ENCODE data around the gene DDX25.

DDX25 gene

DNA sequence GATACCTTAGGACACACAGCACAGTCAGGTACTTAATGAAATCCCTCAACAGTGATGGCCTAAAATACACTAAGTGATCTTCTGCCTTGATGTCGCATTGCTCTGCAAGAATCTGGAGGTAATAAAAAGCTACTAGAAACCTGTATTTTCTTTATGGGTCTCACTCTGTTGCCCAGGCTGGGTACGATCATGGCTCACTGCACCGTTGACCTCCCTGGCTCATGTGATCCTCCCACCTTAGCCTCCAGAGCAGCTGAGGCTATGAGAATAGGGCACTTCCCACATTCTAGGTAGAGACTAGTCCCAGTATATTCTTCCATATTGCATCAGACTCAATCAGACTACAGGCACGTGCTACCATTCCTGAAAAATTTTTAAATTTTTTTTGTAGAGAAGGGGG, 63.2 kb downstream of the DDX25 start:
- no peak for TF ChIP-seq CTCF (IDR thresholded peaks at IDR 0.05; ENCODE audit: low read length, missing control alignments)
- no peak overlapping the region for H3K4me3 ChIP-seq (replicated peaks; ENCODE audit: low read depth, low read length)
- no peak for DNase-seq (ENCODE audit: low read depth)

DNA sequence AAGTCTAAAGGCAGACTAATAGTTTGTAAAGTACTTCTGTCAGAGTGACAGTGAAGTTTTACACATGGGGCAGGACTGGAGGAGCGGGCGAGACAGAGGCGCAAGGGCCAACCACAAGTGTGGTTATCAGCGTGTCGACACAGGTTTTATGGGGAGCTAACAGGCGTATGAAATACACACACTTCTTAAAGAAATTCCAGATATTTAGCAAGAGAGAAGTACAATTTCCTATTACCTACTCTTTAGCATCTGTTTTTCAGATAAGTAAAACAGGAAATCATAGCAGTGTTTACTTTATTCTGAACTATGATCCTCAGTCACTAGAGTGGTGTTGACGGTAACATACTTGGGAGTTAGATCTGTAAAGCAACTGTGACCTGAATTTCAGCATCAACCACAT, 64.0 kb downstream of the DDX25 start:
- TF ChIP-seq CTCF (IDR thresholded peaks at IDR 0.05; ENCODE audit: low read length, missing control alignments): no peak
- no peak for DNase-seq (ENCODE audit: low read depth)
- no peak overlapping the region for H3K4me3 ChIP-seq (replicated peaks; ENCODE audit: low read depth, low read length)

DNA sequence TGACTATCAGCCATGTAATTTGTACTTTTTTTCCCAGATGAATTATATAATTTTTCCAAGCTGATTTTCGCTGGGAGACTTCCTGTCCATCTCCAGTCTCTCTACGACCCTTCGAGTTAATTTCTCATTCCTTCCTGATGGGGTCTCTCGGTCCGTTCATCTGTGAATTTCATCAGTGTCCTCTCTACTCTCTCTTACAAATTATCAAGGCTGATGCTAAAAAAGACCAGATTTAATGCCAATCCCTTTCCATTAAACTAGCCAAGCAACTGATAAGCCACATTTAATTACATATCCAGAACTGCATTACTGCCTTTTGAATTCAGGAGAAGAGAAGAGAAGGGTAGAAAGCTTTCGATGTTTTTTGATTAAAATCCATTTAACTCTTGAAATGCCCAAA, 67.3 kb downstream of the DDX25 start:
- no peak for DNase-seq (ENCODE audit: low read depth)
- H3K4me3 ChIP-seq (replicated peaks; ENCODE audit: low read depth, low read length): no peak overlapping the region
- no peak for TF ChIP-seq CTCF (IDR thresholded peaks at IDR 0.05; ENCODE audit: low read length, missing control alignments)

- no peak for TF ChIP-seq CTCF (IDR thresholded peaks at IDR 0.05; ENCODE audit: low read length, missing control alignments)
- no peak overlapping the region for H3K4me3 ChIP-seq (replicated peaks; ENCODE audit: low read depth, low read length)
- no peak for DNase-seq (ENCODE audit: low read depth)
Measured at GRCh38 chr11:125974284-125974683, 70.0 kb downstream of the DDX25 start.

DNA sequence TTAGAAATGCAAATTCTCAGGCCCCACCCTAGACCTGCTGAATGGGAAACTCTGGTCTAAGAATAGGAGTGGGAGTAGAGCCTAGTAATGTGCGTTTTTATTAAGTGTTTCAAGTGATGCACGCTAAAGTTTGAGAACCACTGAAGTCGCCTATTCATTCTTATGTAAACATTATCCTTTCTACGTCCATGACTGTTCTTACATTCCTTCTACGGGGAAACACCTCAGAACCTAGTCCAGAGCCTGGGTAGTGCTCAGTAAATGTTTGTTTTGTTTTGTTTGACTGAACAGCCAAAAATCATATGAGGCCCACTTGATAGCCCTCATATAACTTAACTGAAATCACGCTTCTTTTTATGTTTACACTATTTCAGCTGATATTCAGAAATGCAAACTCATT, 71.3 kb downstream of the DDX25 start:
- DNase-seq (ENCODE audit: low read depth): no peak
- H3K4me3 ChIP-seq (replicated peaks; ENCODE audit: low read depth, low read length): no peak overlapping the region
- no peak for TF ChIP-seq CTCF (IDR thresholded peaks at IDR 0.05; ENCODE audit: low read length, missing control alignments)

GRCh38 chr11:125976156-125976555, 71.8 kb downstream of the DDX25 start:
- H3K4me3 ChIP-seq (replicated peaks; ENCODE audit: low read depth, low read length): no peak overlapping the region
- TF ChIP-seq CTCF (IDR thresholded peaks at IDR 0.05; ENCODE audit: low read length, missing control alignments): no peak
- no peak for DNase-seq (ENCODE audit: low read depth)

GRCh38 chr11:125977333-125977732, 73.0 kb downstream of the DDX25 start:
- H3K4me3 ChIP-seq (replicated peaks; ENCODE audit: low read depth, low read length): no peak overlapping the region
- TF ChIP-seq CTCF (IDR thresholded peaks at IDR 0.05; ENCODE audit: low read length, missing control alignments): no peak
- DNase-seq (ENCODE audit: low read depth): no peak

Measured in fibroblast of pulmonary artery (primary cell).